WTC11 (cell line): ENCODE data around the gene DERL2. TPM values are rescaled to one million over a fixed set of nuclear protein-coding genes. Genes with fewer than 3 reads are reported as not detected.

Source experiments
- ATAC-seq: fragments of 200-7000 bp; cut with Tn5 transposase; 2 replicates; pipeline ENCODE4 v1.10.0; 2021; ENCODE audit warnings: mild to moderate bottlenecking, moderate library complexity
- CTCF ChIA-PET: fragments of 300-600 bp; sonication (Branson Sonifier 250); formaldehyde crosslinking; loops from one replicate; lab custom pipeline; 2021; ENCODE audit warnings: antibody characterized with exemption; lab: Charles Lee
- POLR2A ChIA-PET: fragments of 350-600 bp; sonication (Branson Sonifier 250); formaldehyde crosslinking; loops from one replicate; lab custom pipeline; 2021; ENCODE audit warnings: antibody characterized with exemption; lab: Charles Lee
- DNase-seq: peaks from one replicate; pipeline ENCODE4 v3.0.0; 2021; ENCODE audit warnings: low spot score
- H3K27ac Mint-ChIP-seq: 2 replicates; pipeline ENCODE4 v1.8.0; 2021; ENCODE audit warnings: mixed read lengths
- H3K27me3 Mint-ChIP-seq: 2 replicates; pipeline ENCODE4 v1.8.0; 2021; ENCODE audit warnings: low read depth, mild to moderate bottlenecking, moderate library complexity, mixed read lengths
- H3K36me3 Mint-ChIP-seq: 2 replicates; pipeline ENCODE4 v1.8.0; 2021; ENCODE audit warnings: mixed read lengths
- H3K4me1 Mint-ChIP-seq: 2 replicates; pipeline ENCODE4 v1.8.0; 2022; ENCODE audit warnings: mixed read lengths
- H3K4me3 Mint-ChIP-seq: 2 replicates; pipeline ENCODE4 v1.8.0; 2021; ENCODE audit warnings: mild to moderate bottlenecking, moderate library complexity, mixed read lengths
- H3K9me3 Mint-ChIP-seq: 2 replicates; pipeline ENCODE4 v1.8.0; 2021; ENCODE audit warnings: mixed read lengths
- AFF4 ChIP-seq: sonication (generic); formaldehyde crosslinking; IDR thresholded peaks from 2 replicates; pipeline ENCODE4 v1.8.1; 2023; ENCODE audit warnings: mild to moderate bottlenecking, missing genetic modification reagents, borderline replicate concordance
- AR ChIP-seq: fragments of 250-450 bp; sonication (Bioruptor Pico); IDR thresholded peaks from 2 replicates; pipeline ENCODE4 v1.9.0; 2021; ENCODE audit warnings: mild to moderate bottlenecking
- CBFB ChIP-seq: sonication (generic); formaldehyde crosslinking; IDR thresholded peaks from 2 replicates; pipeline ENCODE4 v1.8.1; 2022; ENCODE audit warnings: mild to moderate bottlenecking, low read depth, missing genetic modification reagents
- CREB1 ChIP-seq: sonication (generic); formaldehyde crosslinking; IDR thresholded peaks from 2 replicates; pipeline ENCODE4 v1.8.0; 2023; ENCODE audit warnings: mild to moderate bottlenecking, missing genetic modification reagents
- KAT7 ChIP-seq: sonication (generic); formaldehyde crosslinking; IDR thresholded peaks from 2 replicates; pipeline ENCODE4 v1.8.1; 2023; ENCODE audit warnings: missing genetic modification reagents, mild to moderate bottlenecking, borderline replicate concordance
- PRRX2 ChIP-seq: fragments of 250-450 bp; sonication (Bioruptor Pico); IDR thresholded peaks from 2 replicates; pipeline ENCODE4 v1.8.0; 2021; ENCODE audit warnings: mild to moderate bottlenecking
- SOX15 ChIP-seq: fragments of 250-450 bp; sonication (Bioruptor Pico); IDR thresholded peaks from 2 replicates; pipeline ENCODE4 v1.9.0; 2021; ENCODE audit warnings: mild to moderate bottlenecking
- TCF7 ChIP-seq: sonication (generic); formaldehyde crosslinking; IDR thresholded peaks from 2 replicates; pipeline ENCODE4 v1.8.0; 2022; ENCODE audit warnings: mild to moderate bottlenecking, low read depth, missing genetic modification reagents, moderate library complexity
- TEAD4 ChIP-seq: sonication (generic); formaldehyde crosslinking; IDR thresholded peaks from 2 replicates; pipeline ENCODE4 v1.8.0; 2022; ENCODE audit warnings: mild to moderate bottlenecking, missing genetic modification reagents
- USF2 ChIP-seq: sonication (generic); formaldehyde crosslinking; IDR thresholded peaks from 2 replicates; pipeline ENCODE4 v1.8.1; 2023; ENCODE audit warnings: mild to moderate bottlenecking, missing genetic modification reagents, moderate library complexity
- ZBTB43 ChIP-seq: sonication (generic); formaldehyde crosslinking; IDR thresholded peaks from 2 replicates; pipeline ENCODE4 v1.8.1; 2023; ENCODE audit warnings: mild to moderate bottlenecking, missing genetic modification reagents
- total RNA-seq: library from RNA; stranded (reverse); gene quantifications from 3 replicates; pipeline ENCODE4 v1.2.3, GENCODE V29; 2021
- TF ChIP-seq, protein P1 (sequence below): sonication (generic); formaldehyde crosslinking; IDR thresholded peaks from 2 replicates; pipeline ENCODE4 v1.8.0; 2022; ENCODE audit warnings: mild to moderate bottlenecking, missing genetic modification reagents
- TF ChIP-seq, protein P2 (sequence below): sonication (generic); formaldehyde crosslinking; conservative IDR thresholded peaks from 2 replicates; pipeline ENCODE4 v1.8.1; 2023; ENCODE audit warnings: mild to moderate bottlenecking, low read depth, missing genetic modification reagents, moderate library complexity

DERL2 gene
- total RNA-seq, 1 experiment from 2014 or later = 47.1 TPM

GRCh38 chr17:5480962-5481361 lies 5.0 kb downstream of the DERL2 start:
- Mint-ChIP-seq H3K9me3 (peaks cover 4% of the 10 kb centered on the region; the same call in 1 of the 2 replicates), H3K27me3 (no peaks in the 10 kb centered on the region)
- TF ChIP-seq CBFB (CRISPR knock-in tag) (no peak), TEAD4 (CRISPR knock-in tag) (no peak), TCF7 (CRISPR knock-in tag) (no peak), CREB1 (CRISPR knock-in tag) (no peak), PRRX2 (no peak), AFF4 (CRISPR knock-in tag) (no peak), ZBTB43 (CRISPR knock-in tag) (no peak)
- TF ChIP-seq, protein P1, sequence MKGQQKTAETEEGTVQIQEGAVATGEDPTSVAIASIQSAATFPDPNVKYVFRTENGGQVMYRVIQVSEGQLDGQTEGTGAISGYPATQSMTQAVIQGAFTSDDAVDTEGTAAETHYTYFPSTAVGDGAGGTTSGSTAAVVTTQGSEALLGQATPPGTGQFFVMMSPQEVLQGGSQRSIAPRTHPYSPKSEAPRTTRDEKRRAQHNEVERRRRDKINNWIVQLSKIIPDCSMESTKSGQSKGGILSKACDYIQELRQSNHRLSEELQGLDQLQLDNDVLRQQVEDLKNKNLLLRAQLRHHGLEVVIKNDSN (CRISPR knock-in tag) = no peak
- TF ChIP-seq, all 79 proteins: peak for 0
- peaks cover 10% of the 10 kb centered on the region for H3K4me1 Mint-ChIP-seq
- ATAC-seq (no peak), DNase-seq (no peak)
- H3K4me3 Mint-ChIP-seq = no peak overlapping the region
- H3K36me3 Mint-ChIP-seq = peaks cover 70% of the 10 kb centered on the region
- no peak overlapping the region for H3K27ac Mint-ChIP-seq
- CTCF ChIA-PET = interaction anchor here (0.6 kb wide), 1 partner anchor 11 kb away, joined by 4 read pairs; no protein-coding TSS in a partner anchor
- POLR2A ChIA-PET = no interaction called here

DNA sequence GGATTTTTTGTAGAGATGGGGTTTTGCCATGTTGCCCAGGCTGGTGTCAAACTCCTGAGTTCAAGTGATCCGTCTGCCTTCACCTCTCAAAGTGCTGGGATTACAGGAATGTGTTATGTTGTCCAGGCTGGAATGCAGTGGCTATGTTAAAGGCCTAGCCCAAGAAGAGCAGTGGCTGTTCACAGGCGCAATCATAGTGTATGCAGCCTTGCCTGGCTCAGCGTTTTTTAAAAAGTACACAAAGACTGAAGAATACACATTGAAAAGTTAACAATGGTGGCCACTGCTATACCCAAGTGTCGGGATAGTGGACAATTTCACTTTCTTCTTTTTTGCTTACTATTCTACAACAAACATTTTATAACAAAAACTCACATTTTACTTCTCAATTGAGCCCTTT lies 7.0 kb downstream of the DERL2 start:
- ChIA-PET CTCF (interaction anchor here (1.0 kb wide), 1 partner anchor 39 kb away, joined by 3 read pairs; no protein-coding TSS in a partner anchor), POLR2A (no interaction called here)
- H3K9me3 Mint-ChIP-seq = peaks cover 4% of the 10 kb centered on the region; the same call in 1 of the 2 replicates
- H3K36me3 Mint-ChIP-seq = peaks cover 79% of the 10 kb centered on the region
- TF ChIP-seq KAT7 (CRISPR knock-in tag) = no peak
- TF ChIP-seq USF2 (CRISPR knock-in tag) = no peak
- no peak for TF ChIP-seq AR (CRISPR knock-in tag)
- no peak for TF ChIP-seq SOX15
- no peak for TF ChIP-seq CREB1 (CRISPR knock-in tag)
- TF ChIP-seq, protein P2, sequence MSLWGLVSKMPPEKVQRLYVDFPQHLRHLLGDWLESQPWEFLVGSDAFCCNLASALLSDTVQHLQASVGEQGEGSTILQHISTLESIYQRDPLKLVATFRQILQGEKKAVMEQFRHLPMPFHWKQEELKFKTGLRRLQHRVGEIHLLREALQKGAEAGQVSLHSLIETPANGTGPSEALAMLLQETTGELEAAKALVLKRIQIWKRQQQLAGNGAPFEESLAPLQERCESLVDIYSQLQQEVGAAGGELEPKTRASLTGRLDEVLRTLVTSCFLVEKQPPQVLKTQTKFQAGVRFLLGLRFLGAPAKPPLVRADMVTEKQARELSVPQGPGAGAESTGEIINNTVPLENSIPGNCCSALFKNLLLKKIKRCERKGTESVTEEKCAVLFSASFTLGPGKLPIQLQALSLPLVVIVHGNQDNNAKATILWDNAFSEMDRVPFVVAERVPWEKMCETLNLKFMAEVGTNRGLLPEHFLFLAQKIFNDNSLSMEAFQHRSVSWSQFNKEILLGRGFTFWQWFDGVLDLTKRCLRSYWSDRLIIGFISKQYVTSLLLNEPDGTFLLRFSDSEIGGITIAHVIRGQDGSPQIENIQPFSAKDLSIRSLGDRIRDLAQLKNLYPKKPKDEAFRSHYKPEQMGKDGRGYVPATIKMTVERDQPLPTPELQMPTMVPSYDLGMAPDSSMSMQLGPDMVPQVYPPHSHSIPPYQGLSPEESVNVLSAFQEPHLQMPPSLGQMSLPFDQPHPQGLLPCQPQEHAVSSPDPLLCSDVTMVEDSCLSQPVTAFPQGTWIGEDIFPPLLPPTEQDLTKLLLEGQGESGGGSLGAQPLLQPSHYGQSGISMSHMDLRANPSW (CRISPR knock-in tag) = no peak
- no peak overlapping the region for H3K4me3 Mint-ChIP-seq
- ATAC-seq = no peak
- no peaks in the 10 kb centered on the region for H3K4me1 Mint-ChIP-seq
- H3K27ac Mint-ChIP-seq = no peak overlapping the region
- DNase-seq = no peak
- no peaks in the 10 kb centered on the region for H3K27me3 Mint-ChIP-seq
